Left lung (tissue), 10 donors: ENCODE data around the gene TRPM2. TPM values are rescaled to one million over a fixed set of nuclear protein-coding genes. Genes with fewer than 3 reads are reported as not detected.

Source experiments
- ATAC-seq: fragments of 200-7000 bp; cut with Tn5 transposase; one replicate; pipeline ENCODE4 v1.9.1; 2020; ENCODE audit warnings: moderate library complexity
- DNase-seq, 4 donors: peaks; one replicate each; pipeline ENCODE4 v3.0.0-alpha.2; 2013 to 2020
- H3K27ac ChIP-seq, 2 donors: fragments of 200-600 bp; sonication (generic) in 1 of 2; one replicate each; pipeline versions ENCODE4 v1.5.0 to v1.8.0; 2020 to 2021
- H3K27me3 ChIP-seq, 2 donors: fragments of 200-600 bp; sonication (generic) in 1 of 2; one replicate each; pipeline versions ENCODE4 v1.5.0 to v1.8.0; 2020 to 2021
- H3K36me3 ChIP-seq, 2 donors: fragments of 200-600 bp; sonication (generic) in 1 of 2; one replicate each; pipeline versions ENCODE4 v1.5.0 to v1.8.0; 2020 to 2021
- H3K4me1 ChIP-seq, 2 donors: fragments of 200-600 bp; one replicate each; pipeline ENCODE4 v1.8.0; 2021
- H3K4me3 ChIP-seq, 2 donors: fragments of 200-600 bp; sonication (generic) in 1 of 2; one replicate each; pipeline versions ENCODE4 v1.5.0 to v1.8.0; 2020 to 2021; ENCODE audit warnings: mild to moderate bottlenecking in 1 of 2
- H3K9me3 ChIP-seq, 2 donors: fragments of 200-600 bp; sonication (generic) in 1 of 2; one replicate each; pipeline versions ENCODE4 v1.5.0 to v1.8.0; 2020 to 2021
- CTCF ChIP-seq, 2 donors: fragments of 200-600 bp; sonication (generic) in 1 of 2; IDR thresholded peaks; one replicate each; pipeline versions ENCODE4 v1.5.0 to v1.8.0; 2021; ENCODE audit warnings: antibody characterized with exemption in 2 of 2
- intact Hi-C, 2 donors: fragments of 100-400 bp; cut with DNase I; formaldehyde crosslinking; loops; one replicate each; pipeline versions ENCODE4 v1.11.2 to v1.14.2; 2022
- polyA plus RNA-seq, 6 donors: library from polyadenylated mRNA; unstranded; fragments of 120-200 nt; gene quantifications; one replicate each; pipeline ENCODE4 v1.2.1, GENCODE V29; 2013; ENCODE audit not compliant: insufficient read length in 6 of 6
- total RNA-seq, 2 donors: library from RNA; stranded (reverse); fragmentation: NEBNext Ultra II Directional; extraction: Animal tissue kit (Norgen Biotek cat#: 25700); gene quantifications; one replicate each; pipeline ENCODE4 v1.2.1, GENCODE V29; 2021
- donor health status: DM: no; HTN: yes; CAD: no.
- donor health status: DM: no; HTN: no; CAD: no.

The TRPM2 gene
- total and polyA plus RNA-seq, 8 donors = 1.2 to 25.6 (median 1.6) TPM

- DNase-seq (peak in 1 of 4 donors; percentile 65), ATAC-seq (no peak)
- H3K4me3 ChIP-seq = no peak overlapping the region
- intact Hi-C loops = no loop called here
- no peak overlapping the region for H3K27ac ChIP-seq
- H3K27me3 ChIP-seq = no peaks in the 10 kb centered on the region
- no peak for TF ChIP-seq CTCF (IDR thresholded peaks at IDR 0.05)
- peaks cover 0 to 39% of the 10 kb centered on the region in 2 donors for H3K36me3 ChIP-seq
- peaks cover 0 to 9% of the 10 kb centered on the region in 2 donors for H3K4me1 ChIP-seq
- H3K9me3 ChIP-seq = no peaks in the 10 kb centered on the region
Observed at GRCh38 chr21:44334329-44335030, 18.9 kb upstream of the TRPM2 start.

GRCh38 chr21:44335266-44336059 is 18.0 kb upstream of the TRPM2 start:
- no peak for TF ChIP-seq CTCF (IDR thresholded peaks at IDR 0.05)
- H3K27me3 ChIP-seq = no peaks in the 10 kb centered on the region
- no peak overlapping the region for H3K4me3 ChIP-seq
- DNase-seq (peak in 1 of 4 donors; percentile 79), ATAC-seq (no peak)
- intact Hi-C loops = no loop called here
- H3K36me3 ChIP-seq = peaks cover 0 to 39% of the 10 kb centered on the region in 2 donors
- no peaks in the 10 kb centered on the region for H3K9me3 ChIP-seq
- no peak overlapping the region for H3K27ac ChIP-seq
- H3K4me1 ChIP-seq = peaks cover 4 to 14% of the 10 kb centered on the region in 2 donors

DNA sequence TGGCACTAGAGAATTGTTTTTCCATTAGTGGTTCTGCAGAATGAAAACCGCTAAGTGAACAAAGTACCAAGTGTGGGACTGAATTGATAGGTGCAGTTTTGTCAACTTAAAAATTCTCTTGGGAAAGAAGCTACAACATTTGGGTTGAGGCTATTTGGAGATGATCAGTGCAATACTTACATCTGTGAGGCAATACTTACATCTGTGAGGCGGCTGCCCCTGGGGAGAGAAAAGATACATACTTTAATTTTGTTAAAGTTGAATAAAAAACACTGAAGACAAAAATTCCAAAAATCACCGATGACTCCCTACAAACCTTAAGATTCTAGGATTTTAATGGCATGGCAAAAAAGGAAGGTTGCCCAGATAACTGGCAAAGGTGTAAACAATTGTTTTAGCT is 16.0 kb upstream of the TRPM2 start:
- no peaks in the 10 kb centered on the region for H3K9me3 ChIP-seq
- intact Hi-C loops = no loop called here
- ATAC-seq = no peak
- H3K27me3 ChIP-seq = no peaks in the 10 kb centered on the region
- TF ChIP-seq CTCF (IDR thresholded peaks at IDR 0.05) = no peak
- no peak overlapping the region for H3K27ac ChIP-seq
- H3K4me1 ChIP-seq = peaks cover 4 to 14% of the 10 kb centered on the region in 2 donors
- peaks cover 0 to 25% of the 10 kb centered on the region in 2 donors for H3K36me3 ChIP-seq
- no peak overlapping the region for H3K4me3 ChIP-seq
- DNase-seq = no peak

GRCh38 chr21:44337941-44338895 is 15.2 kb upstream of the TRPM2 start:
- H3K4me3 ChIP-seq = peak overlapping the region; percentile 24 to 41
- H3K27ac ChIP-seq = peak overlapping the region; percentile 75 to 97
- no peak for TF ChIP-seq CTCF (IDR thresholded peaks at IDR 0.05)
- no peaks in the 10 kb centered on the region for H3K9me3 ChIP-seq
- DNase-seq (peak; percentile 45 to 88 (median 64)), ATAC-seq (peak; percentile 42)
- H3K4me1 ChIP-seq = peaks cover 4 to 14% of the 10 kb centered on the region in 2 donors
- intact Hi-C loops = no loop called here
- H3K27me3 ChIP-seq = no peaks in the 10 kb centered on the region
- peaks cover 0 to 19% of the 10 kb centered on the region in 2 donors for H3K36me3 ChIP-seq
